HG02678 (cell line): ENCODE data around the gene C4B.
"Not testable (repeated sequence)": the region's sequence is repeated elsewhere in the genome, so short reads cannot be mapped to it uniquely, and the experiment has no call there.

Experiments
- ATAC-seq: cut with Tn5 transposase; IDR thresholded peaks from one replicate; pipeline ENCODE4 v1.9.1; 2021; ENCODE audit warnings: mild to moderate bottlenecking, moderate library complexity; ENCODE audit not compliant: unreplicated experiment

The C4B gene

DNA sequence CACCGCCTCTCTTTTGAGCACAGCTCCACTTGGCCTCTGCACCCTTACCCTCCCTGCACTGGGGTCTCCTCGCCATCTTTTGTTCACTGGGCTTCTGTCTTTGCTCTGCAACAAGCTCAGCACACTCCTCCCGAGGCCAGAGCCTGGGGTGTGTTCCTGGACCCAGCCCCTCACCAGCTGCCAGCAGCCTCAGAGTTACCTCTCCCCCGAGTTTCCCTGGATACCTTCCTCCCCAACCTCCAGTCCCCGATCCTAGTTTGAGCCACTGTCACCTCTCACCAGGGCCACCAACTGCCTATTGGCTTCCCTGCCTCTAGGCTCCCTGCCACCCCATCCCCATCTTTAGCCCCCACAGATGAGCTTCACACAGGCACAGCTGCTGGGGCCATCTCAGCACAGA, 36.0 kb downstream of the C4B start:
- ATAC-seq: no peak

DNA sequence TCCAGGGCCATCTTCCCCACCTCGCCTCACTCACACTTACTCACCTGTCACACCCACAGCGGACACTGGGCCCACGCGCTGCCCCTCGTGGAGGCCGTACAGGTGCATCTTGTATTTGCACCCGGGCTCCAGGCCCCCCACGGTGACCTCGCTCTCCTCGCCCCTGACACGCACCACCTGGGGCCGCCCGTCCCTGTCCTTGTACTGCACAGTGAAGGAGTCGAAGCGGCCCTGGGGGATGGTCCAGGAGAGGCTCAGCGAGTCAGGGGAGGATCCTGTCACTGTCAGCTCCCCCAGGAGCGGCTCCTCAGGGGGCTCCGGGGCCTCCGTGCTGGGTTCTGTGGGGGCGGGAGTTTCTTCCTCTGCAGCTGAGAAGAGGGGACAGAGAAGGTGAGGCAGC, 38.0 kb downstream of the C4B start:
- not testable (repeated sequence) for ATAC-seq

DNA sequence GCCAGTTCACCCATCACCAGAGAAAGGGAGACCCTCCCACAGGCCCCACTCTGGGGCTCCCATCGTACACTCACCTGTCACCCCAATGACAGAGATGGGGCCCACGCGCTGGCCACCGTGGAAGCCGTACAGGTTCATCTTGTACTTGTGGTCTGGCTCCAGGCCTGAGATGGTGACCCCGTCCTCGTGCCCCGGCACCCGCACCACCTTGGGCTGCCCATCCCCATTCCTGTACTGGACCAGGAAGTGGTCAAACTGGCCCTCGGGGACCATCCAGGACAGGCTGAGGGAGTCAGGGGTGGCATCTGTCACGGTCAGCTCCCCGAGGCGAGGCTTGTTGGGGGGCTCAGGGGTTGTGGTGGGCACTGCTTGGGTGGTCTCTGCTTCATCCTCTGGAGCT, 38.7 kb downstream of the C4B start:
- not testable (repeated sequence) for ATAC-seq

DNA sequence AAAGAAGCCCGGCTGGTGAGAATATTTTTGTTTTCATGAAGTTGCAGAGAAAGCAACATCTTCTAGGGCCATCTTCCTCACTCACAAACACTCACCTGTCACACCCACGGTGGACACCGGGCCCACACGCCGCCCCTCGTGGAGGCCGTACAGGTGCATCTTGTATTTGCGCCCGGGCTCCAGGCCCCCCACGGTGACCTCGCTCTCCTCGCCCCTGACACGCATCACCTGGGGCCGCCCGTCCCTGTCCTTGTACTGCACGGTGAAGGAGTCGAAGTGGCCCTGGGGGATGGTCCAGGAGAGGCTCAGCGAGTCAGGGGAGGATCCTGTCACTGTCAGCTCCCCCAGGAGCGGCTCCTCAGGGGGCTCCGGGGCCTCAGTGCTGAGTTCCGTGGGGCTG, 41.2 kb downstream of the C4B start:
- not testable (repeated sequence) for ATAC-seq

DNA sequence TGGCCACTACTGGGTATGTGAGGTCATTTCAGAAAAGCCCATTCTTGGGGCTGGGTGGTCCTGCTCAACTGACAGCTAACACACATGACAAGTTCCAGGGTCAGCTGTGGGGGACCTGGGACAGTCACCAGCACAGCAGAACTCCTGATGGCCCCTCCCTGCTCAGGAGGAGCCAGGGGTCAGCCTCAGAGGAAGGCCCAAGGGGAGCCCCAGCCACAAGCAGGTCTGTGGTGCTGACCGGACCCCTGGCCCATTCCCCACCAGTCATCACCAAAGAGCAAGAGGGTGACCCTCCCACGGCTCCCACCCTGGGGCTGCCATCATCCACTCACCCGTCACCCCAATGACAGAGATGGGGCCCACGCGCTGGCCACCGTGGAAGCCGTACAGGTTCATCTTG, 41.7 kb downstream of the C4B start:
- ATAC-seq: no peak

DNA sequence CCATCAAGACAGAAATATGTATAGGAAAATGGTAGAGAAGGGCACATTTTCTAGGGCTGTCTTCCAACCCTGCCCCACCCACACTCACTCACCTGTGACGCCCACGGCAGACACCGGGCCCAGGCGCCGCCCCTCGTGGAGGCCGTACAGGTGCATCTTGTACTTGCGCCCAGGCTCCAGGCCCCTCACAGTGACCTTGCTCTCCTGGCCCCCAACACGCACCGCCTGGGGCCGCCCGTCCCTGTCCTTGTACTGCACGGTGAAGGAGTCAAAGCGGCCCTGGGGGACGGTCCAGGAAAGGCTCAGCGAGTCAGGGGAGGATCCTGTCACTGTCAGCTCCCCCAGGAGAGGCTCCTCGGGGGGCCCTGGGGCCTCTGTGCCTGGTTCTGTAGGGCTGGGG, 43.4 kb downstream of the C4B start:
- no peak for ATAC-seq

DNA sequence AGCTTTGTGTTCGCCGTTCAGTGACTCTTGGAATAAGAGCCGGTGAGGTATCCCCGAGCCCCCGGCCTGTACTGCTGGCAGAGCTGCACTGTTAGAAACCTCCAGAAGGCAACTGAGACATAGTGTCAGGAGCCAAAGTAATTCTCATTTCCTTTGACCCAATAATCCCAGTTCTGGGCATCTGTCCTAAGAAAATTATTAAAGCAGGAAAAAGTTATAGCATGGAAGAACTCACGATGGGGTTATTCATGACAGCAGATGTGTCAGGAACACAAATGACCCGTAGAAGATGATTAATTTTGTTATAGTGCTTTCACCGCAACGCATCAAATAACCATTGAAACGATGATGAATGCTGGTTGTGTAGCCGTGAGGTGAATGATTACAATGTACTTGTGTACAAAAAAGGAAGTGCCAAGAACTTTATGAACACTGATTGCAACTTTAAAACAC, 43.9 kb downstream of the C4B start:
- ATAC-seq: no peak

DNA sequence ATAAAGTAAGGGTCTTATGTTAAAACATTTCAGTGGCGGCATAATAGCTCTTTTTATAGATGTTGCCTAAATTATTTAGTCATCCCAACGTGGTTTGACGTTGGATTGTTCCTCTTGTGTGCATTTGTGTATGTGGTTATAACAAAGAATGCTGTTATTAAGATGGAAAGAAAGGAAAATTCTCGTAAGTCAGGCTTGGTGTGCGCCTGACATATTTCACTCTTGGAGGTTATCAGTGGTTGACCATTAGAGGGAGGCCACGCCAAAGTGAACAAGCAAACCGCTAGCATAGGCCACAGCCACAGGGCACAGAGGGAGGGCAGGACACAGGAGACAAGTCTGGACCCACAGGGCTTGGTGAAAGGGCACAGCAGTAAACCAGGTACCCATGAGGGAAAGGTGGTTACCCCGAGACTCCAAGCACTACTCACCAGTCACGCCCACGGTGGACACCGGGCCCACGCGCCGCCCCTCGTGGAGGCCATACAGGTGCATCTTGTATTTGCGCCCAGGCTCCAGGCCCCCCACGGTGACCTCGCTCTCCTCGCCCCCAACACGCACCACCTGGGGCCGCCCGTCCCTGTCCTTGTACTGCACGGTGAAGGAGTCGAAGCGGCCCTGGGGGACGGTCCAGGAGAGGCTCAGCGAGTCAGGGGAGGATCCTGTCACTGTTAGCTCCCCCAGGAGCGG, 46.5 kb downstream of the C4B start:
- ATAC-seq: no peak

DNA sequence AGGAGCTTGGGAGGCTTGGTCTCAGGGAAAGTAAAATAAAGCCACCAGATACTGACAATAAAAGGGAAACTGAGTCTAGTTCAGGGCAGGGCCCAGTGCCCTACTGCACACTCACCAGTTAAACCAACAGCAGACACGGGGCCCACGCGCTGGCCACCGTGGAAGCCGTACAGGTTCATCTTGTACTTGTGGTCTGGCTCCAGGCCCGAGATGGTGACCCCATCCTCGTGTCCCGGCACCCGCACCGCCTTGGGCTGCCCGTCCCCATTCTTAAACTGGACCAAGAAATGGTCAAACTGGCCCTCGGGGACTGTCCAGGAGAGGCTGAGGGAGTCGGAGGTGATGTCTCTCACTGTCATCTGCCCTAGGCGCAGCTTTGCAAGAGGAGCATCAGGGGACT, 50.1 kb downstream of the C4B start:
- no peak for ATAC-seq

DNA sequence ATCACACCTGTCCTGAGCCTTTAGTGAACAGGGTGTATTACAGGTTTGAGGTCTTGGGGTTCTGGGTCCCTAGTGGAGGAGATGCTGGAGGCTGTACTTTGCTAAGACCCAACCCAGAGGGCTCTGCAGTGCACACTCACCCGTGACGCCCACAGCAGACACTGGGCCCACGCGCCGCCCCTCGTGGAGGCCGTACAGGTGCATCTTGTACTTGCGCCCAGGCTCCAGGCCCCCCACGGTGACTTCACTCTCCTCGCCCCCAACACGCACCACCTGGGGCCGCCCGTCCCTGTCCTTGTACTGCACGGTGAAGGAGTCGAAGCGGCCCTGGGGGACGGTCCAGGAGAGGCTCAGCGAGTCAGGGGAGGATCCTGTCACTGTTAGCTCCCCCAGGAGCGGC, 52.9 kb downstream of the C4B start:
- not testable (repeated sequence) for ATAC-seq

DNA sequence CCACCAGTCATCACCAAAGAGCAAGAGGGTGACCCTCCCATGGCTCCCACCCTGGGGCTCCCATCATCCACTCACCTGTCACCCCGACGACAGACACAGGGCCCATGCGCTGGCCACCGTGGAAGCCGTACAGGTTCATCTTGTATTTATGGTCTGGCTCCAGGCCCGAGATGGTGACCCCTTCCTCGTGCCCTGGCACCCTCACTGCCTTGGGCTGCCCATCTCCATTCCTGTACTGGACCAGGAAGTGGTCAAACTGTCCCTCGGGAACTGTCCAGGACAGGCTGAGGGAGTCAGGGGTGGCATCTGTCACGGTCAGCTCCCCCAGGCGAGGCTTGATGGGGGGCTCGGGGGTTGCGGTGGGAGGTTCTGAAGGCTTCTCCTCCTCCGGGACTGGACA, 53.7 kb downstream of the C4B start:
- ATAC-seq: not testable (repeated sequence)

DNA sequence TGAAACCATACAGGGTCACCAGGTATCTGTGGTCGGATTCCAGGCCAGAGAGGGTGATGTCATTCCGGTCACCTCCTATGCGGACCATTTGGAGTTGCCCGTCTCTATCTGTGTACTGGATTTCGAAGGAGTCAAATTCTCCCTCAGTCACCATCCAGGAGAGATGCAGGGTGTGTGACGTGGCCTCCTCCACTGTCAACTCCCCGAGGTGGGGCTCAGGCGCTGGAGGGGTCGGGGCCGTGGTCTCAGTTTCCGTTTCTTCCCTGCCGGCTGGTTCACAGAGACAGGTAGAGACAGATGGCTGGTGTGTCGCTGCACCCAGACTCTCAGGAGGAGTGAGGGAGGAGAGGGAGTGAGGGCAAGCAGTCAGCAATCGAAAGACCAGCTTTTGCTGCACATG, 54.3 kb downstream of the C4B start:
- ATAC-seq: no peak

DNA sequence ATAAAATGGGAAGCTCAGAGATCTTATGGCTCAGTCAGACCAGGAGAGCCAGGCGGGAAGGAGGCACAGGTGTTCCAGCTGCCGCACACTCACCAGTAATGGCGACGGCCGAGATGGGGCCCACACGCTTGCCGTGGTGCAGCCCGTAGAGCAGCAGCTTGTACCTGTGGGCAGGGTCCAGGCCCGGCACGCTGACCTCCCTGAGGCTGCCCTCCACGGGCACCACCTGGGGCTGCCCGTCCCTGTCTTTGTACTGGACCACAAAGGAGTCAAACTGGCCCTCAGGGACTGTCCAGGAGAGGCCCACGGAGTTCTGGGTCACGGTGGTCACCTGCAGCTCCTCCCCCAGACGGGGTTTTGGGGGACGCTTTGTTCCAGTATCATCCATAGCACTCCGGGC, 54.9 kb downstream of the C4B start:
- ATAC-seq: no peak

DNA sequence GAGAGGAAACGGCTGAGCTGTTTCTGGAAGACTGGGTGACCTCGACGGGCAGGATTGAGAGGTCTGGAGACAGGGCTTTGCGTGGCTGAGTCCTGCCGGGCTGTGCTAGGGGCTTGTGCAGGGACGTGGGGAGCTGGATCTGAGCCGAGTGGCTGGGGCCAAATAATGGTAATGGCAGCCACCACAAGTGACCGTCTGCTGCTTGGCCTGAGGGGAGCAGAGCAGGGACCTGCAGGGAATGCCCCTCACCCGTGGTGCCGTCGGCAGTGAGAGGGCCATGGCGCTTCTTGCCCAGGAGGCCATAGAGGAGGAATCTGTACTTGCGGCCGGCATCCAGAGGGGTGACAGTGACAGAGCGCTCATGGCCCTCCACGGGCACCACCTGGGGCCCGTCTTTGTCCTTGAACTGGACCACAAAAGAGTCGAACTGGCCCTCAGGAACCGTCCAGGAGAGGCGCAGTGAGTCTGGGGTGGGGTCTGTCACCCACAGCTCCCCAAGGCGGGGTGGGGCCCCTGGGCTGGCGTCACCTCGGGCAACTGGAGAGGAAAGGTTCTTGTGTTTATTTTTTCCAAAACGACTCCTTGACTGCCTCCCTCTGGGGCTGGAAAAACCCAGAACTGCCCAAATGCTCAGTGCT, 55.4 kb downstream of the C4B start:
- ATAC-seq: no peak

DNA sequence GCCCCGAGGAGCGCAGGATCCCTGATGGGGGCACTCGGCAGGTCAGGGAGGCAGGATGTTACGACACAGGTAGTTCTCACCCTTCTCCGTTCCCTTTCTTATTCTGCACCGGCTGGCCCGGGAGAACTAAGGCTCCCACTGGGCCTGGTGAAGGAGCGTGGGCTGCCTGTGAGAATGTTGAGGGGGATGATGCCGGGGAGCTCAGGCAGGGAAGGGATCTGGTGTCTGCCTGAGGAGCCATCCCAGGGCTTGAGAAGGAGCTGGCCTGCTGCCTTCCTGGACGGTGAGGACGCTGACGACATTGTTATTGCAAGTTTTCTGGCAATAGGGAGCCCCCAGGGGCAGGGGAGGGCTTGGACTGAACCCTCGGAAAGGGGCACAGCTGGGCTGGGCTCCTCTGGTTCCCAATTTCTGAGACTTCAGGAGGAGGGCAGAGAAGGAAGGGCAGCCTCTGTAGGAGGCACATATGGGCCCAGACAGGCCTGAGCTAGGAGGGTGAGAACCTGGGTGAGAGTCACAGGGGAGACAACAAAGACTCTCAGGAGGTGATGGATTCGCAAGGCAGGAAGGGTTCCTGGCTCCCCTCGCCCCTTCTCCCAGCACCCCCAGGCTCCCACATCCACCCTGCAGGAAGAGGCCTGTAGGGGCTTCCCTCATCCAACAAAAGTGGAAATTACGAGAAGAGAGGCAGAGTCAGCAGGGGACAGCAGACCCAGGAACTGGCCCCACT, 56.4 kb downstream of the C4B start:
- ATAC-seq: no peak

DNA sequence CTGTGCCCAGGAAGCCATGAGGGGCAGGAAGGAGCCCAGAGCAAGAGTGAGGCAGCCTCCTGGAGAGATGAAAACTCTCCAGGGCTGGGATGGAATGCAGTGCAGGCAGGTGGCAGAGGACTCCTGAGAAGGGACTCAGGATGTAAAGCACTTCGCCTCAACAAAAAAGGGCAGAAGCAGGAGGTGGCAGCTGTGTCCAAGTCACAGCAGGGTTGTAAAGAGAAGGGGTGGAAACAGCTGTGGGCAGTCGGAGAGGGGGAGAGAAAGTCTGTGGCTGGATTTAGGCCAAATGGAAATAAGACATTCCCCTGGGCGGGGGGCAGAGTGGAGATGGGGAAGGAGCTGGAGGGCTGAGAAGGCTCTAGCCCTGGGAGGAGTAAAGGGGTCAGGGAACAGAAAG, 58.5 kb downstream of the C4B start:
- no peak for ATAC-seq

DNA sequence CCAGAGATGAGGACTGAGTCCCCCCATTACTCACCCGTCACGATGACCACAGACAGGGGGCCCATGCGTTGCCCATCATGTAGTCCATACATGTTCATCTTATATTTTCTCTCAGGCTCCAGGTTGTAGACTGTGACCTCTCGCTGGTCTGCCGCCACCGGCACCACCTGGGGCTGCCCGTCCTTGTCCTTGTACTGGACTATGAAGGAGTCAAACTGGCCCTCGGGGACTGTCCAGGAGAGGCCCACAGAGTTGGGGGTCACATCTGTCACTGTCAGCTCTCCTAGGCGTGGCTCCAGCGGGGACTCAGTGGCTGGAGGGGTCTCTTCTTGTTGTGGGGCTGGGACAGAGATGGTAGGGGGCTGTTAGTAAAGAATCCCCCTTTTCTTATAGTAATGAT, 59.0 kb downstream of the C4B start:
- no peak for ATAC-seq

DNA sequence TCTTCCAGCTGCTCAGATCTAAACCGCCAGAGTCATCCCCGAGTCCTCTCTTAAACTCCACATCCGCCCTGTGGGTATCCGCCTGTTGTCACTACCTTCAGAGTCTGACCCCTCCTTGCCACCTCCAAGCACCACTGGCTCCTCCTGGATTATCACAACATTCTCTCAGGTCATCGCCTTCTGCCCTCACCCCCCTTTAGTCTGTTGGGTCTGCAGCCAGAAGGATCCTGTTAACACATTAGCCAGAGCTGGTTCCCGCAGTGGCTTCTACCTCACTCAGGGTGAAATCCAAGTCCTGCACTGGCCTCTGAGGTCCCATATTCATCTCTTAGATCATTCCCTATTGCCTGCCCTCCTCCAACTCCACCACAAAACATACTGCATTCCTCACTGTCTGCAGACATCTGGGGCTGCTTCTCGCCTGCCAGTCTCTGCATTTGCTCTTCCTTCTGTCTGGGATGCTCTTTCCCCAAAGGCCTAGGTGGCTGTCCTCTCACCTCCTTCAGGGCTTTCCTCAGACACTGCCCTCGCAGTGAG, 60.5 kb downstream of the C4B start:
- ATAC-seq: no peak

DNA sequence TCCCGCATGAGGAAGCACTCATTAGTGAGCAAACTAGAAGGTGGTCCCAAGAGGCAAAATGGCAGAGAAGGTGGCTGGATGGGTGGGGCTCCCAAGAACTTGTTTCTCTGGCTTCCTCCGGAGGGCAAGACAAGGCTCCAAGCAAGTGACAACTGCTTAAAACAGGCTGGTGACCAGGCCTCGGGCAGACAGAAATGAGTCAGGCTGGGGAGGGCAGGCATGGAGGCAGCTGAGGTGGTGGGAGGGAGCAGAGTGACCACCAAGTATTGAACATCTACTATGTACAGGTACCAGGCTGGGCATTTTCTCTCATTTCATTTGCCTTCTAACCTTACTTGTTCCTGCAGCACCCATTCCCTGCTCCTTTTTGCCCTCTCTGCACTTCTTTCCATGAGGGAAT, 61.2 kb downstream of the C4B start:
- no peak for ATAC-seq

DNA sequence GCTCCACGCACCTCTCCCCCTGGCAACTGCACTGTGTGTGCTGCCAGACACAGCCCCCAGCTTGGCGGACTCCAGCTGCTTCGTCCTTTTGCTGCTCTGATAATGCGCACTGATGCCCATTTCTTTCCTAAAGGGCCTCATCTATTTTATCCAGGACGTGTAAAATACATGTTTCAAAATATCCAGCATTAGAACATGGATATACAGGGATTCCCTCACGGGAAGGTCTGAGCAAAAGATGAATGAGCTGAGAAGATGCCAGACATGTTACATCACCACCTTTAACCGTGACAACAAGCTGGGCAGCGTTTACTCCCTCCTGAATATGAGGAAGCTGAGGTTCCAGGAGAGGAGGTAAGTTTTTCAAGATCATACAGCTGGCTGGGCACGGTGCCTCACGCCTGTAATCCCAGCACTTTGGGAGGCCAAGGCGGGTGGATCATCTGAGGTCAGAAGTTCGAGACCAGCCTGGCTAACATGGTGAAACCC, 61.8 kb downstream of the C4B start:
- no peak for ATAC-seq

DNA sequence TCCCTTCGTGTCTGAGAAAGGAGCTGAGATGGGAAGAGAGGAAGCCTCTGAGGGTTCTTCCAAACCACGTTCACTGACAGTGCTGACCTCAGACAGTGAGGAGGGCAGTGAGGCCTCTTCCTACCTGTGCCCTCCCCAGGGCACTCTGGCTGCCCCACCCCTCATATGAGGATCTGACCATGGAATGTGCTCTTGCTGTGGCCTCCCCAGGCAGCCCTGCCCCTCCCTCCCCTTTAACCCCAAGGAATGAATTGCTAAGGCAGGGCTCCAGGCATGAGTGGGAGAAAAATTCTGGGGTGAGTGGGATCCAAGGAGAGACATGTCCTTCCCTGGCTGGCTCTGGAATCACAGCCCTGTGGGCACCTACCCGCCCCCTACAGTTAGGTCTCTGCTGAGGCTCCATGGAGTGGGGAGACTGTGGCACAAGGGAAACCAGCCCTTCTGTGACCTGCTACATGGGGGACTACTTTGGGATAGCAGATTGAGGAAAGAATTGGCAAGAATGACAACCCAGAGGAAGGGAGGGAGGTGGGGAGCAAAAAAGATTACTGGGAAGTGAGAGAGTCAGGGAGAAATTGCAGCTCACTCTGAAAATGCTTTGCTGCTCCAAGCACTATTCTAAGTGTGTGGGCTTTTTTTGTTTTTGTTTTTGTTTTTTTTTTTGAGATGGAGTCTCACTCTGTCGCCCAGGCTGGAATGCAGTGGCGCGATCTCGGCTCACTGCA, 65.1 kb downstream of the C4B start:
- ATAC-seq: no peak
